Activated CD4-positive, CD25-positive, alpha-beta regulatory T cell treated with anti-CD3 and anti-CD28 coated beads, Interleukin-2, amount 50 U/mL, for 24 hours (primary cell): Measurements from ENCODE around the gene FAM171A2.
"Not testable (repeated sequence)": the region's sequence is repeated elsewhere in the genome, so short reads cannot be mapped to it uniquely, and the experiment has no call there.

ENCODE experiments used
- ATAC-seq, 2 donors: fragments of 150-1000 bp; cut with Tn5 transposase; one replicate each; pipeline ENCODE4 v1.10.0; 2021; ENCODE audit warnings: mild to moderate bottlenecking in 1 of 2, moderate library complexity in 1 of 2

Gene FAM171A2

DNA sequence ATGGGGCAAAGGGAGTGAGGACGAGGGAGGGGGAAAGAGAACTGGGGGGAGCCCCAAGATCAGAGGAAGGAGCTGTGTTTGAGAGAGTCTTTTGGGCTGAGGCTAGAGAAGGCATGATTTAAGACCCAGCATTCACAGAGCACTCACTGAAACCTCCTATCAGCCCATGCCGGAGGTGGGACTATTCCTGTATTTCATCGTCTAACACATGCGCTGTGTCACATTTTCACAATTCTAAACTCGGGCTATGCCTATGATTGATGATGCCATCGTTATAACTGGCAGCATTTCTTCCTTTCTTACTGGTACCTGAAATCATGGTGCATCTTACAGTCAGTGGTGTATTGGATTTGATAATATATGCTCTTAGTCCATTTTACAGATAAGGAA, 3.5 kb downstream of the FAM171A2 start:
- ATAC-seq, result no peak

- ATAC-seq, result no peak
Measured at GRCh38 chr17:44359458-44360143, 4.1 kb downstream of the FAM171A2 start.

DNA sequence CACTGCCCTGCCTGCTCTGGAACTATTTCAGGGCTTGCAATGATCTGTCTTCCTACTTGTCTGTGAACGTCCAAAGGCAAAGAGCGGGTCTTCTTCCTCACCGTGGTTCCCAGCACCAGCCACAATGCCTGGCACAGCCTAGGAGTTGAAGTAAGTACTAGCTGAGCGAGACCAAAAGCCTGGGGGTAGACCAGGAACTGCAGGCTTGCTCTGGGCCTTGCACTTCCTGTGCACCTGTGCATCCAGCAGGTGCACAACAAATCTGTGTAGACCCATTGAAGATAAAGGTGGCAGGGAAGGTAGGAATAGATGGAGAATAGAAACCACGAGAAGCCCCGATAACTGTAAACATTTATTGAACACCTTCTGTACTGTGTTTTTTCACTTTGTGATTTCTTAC, 4.6 kb downstream of the FAM171A2 start:
- ATAC-seq, result no peak

GRCh38 chr17:44358066-44358465, 5.6 kb downstream of the FAM171A2 start:
- ATAC-seq, result no peak

DNA sequence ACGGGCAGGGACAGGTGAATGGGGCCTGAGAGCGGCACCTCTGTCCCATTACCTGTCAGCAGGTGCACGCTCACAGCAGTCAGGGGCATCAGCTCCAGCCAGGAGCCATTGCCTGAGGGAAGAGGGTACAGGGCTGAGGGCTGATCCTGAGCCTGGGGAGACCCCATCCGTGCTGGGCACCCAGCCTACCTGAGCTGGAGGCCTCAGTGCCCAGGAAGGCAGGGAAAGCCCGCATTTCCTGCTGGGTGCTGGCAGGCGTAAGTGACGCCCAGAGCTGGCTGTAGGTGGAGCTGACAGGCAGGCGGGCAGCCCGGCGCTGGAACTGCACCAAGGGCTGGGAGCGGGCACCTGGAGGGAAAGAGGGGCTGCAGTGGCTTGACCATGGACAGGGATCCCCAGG, 7.4 kb downstream of the FAM171A2 start:
- no peak for ATAC-seq

DNA sequence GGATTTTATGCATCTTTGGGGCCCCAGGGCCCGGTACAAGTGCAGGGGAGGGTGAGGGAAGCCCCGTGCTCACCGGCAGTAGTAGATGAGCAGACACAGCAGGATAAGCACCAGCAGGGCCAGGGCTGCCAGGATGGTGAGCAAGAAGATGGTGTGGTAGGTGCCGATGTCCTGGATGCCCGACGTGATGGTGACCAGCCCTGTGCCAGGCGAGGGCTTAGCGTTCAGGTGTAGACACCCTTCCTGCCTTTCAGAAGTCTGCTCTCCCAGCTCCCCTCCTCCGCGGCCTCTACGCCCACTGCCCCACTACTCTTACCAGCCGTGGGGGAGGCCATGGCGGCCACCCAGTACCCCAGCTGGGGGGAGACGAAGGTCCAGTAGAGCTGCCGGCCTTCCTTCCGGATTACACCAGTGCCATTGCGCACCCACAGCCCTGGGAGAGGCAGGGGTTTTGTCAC, 8.0 kb downstream of the FAM171A2 start:
- no peak for ATAC-seq

- peak; percentile 44 to 48 for ATAC-seq
Measured at GRCh38 chr17:44354582-44355561, 8.8 kb downstream of the FAM171A2 start.

- ATAC-seq, result peak in 1 of 2 donors; percentile 26
Measured at GRCh38 chr17:44353672-44354331, 9.9 kb downstream of the FAM171A2 start.

DNA sequence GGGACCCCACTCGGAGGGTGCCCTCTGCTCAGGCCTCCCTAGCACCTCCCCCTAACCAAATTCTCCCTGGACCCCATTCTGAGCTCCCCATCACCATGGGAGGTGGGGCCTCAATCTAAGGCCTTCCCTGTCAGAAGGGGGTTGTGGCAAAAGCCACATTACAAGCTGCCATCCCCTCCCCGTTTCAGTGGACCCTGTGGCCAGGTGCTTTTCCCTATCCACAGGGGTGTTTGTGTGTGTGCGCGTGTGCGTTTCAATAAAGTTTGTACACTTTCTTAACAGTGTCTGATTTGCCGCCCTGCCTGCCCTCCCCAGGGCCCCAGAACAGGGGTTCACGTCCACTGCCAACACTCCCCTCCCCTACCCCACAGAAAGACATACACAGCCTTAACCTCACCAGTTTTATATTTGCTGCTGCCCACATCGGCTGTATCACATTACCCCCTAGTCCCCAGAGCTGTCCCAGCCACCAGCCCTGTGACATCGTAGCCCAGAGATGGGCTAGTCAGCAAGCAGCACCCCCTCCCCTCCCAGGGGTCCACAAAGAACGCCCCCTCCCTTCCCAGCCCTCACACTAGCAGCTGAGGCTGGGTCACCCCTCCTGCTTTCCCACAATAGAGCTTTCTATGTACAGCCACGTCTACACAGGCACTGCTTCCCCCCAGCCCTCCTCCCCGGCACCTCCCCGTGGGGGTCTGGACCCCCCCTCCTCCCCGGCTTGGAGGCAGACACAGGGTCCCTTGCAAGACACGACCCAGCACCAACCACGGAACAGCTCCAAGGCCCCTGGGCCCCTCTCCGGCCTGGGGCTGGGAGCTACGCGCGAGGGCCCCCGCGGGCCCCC, 10.6 kb downstream of the FAM171A2 start:
- no peak for ATAC-seq

- ATAC-seq, result no peak
Measured at GRCh38 chr17:44351961-44352827, 11.5 kb downstream of the FAM171A2 start.

GRCh38 chr17:44351464-44351863, 12.2 kb downstream of the FAM171A2 start:
- no peak for ATAC-seq

GRCh38 chr17:44350733-44351226, 12.9 kb downstream of the FAM171A2 start:
- peak; percentile 72 to 75 for ATAC-seq

DNA sequence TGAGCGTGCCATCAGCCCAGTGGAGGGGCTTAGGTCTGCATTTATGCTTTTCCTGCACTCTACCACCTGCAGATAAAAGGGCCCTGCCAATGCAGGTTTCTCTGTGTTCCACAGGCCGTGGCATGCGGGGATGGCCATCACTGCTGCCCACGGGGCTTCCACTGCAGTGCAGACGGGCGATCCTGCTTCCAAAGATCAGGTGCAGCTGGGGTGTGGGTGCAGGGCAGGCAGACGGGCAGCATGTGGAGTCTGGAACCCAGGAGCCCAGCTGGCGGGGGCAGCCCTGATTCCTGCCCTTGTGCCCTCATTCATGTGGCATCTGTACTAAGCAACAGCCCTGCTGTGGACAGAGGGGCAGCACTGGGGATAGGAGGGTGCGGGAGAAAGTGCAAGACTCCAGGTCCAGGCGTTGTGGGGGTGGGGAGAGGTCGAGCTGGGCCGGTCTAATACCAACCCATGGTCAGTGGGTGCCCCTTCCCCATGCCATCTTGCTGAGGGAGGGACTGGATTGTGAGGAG, 14.0 kb downstream of the FAM171A2 start:
- no peak for ATAC-seq

- ATAC-seq, result no peak
Measured at GRCh38 chr17:44348988-44349364, 14.7 kb downstream of the FAM171A2 start.

DNA sequence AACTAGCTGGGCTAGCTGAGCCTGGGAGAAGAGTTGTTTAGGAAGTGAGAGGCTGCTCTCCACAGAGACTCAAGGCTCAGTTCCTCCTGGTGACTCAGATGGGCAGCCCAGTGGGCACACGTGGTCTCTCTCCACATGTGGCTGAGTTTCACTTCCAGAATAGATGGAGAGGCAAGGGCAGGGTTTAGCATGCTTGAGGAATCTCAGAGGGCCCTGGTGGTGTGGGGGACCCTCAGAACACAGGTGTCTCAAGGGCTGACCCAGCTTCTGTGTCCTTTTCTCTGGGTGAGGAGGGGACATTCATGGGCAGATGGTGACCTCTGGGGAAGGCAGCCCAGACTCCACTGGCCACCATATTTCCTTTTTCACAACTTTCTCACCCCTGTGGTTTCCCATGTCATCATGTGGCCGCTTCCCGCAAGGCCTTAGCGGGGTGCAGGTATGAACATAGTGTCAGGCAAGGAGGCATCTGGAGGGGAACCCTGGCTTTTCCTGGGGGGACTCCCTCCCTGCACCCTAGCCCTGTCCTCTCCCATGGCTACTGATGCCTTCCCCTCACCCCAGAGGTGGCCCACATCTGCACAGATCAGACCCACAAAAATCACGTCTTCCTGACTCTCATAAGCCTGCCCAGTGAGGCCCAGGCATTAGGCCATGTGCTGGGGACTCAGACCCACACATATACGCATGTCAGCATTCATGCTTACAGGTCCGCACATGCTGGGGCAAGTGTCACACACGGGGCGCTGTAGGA, 15.2 kb downstream of the FAM171A2 start:
- peak in 1 of 2 donors; percentile 12 for ATAC-seq

GRCh38 chr17:44347206-44348055, 16.2 kb downstream of the FAM171A2 start:
- not testable (repeated sequence) for ATAC-seq

DNA sequence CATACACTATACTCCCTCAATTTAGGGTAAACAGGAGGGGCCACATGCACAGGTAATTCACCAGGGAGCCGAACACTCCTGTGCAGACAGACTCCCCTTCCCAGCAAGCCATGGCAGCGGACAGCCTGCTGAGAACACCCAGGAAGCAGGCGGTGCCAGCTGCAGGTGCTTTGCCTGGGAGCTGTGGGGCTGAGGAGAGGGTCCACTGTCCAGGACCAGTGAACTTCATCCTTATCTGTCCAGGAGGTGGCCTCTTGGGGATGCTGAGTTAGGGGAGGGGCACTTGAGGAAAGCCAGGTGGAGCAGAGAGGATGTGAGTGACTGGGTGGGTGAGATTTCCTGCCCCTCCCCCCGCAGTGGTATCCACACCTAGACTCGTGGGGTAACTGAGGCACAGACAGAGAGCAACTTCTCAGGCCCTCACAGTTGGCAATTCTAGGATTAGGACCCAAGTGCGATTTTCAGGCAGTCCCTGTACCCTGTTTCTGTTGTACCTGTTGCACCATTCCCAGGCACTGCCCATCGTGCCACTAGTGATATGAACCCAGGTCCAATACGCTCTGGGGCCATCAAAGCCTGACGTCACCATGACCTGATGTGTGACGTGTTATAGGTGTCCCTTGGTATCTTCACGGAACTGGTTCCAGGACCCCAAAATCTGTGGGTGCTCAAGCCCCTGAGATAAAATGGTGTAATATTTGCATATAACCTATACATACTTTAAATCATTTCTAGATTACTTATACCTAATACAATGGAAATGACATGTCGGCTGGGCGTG, 17.4 kb downstream of the FAM171A2 start:
- no peak for ATAC-seq

DNA sequence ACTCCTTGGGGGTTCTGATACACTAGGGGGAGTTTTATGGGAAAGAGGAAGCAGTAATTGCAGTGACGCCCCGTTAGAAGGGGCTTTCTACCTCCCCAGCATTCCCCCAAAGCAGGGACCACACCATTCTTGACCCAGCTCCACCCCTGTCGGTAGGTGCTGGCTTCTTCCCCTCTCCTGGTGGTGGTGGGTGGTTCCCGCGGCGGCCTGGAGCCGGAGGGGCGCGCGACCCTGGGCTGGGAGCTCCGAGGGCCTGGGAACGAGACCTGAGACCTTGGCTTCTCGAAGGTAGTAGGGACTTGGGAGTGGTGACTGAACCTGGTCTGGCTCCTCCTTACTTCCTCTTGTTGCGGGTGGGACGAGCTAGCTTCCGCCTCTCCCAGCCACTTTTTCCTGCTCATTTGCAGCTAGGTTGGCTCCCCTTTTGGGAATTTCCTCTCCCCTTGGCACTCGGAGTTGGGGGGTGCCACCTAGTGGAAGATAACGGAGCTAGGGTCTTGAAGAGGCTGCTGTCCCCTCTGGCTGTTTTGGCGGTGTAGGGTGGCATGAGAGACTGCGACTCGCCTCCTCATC, 18.1 kb downstream of the FAM171A2 start:
- peak; percentile 3 to 21 for ATAC-seq
